ENCODE measurements around the gene DKK2.

The DKK2 gene

DNA sequence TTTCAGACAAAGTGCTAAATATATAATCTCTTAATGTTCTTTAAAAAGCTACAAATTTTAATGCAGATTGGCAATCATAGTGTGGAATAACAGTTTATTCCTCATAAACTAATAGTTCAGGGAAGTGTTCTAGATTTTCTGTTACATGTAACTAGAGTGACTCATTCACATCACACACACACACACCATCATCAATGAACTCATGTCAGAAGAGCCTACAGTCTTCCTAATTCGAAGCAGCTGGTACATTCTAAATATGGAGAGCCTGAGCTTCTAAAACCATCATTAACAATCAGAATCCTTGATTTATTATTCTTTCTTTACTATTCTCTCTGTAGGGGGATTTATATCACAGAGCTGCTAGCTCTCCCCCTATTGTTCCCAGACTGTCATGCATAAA, 49.6 kb downstream of the DKK2 start:
- Histone ChIP-seq H3K27me3 (ENCODE audit: insufficient read depth, poor library complexity, severe bottlenecking) (no peaks in the 10 kb centered on the region), H3K27ac (replicated peaks) (no peak overlapping the region), H3K4me3 (replicated peaks; ENCODE audit: insufficient read depth, low read length) (no peak overlapping the region)
- TF ChIP-seq, protein P1, sequence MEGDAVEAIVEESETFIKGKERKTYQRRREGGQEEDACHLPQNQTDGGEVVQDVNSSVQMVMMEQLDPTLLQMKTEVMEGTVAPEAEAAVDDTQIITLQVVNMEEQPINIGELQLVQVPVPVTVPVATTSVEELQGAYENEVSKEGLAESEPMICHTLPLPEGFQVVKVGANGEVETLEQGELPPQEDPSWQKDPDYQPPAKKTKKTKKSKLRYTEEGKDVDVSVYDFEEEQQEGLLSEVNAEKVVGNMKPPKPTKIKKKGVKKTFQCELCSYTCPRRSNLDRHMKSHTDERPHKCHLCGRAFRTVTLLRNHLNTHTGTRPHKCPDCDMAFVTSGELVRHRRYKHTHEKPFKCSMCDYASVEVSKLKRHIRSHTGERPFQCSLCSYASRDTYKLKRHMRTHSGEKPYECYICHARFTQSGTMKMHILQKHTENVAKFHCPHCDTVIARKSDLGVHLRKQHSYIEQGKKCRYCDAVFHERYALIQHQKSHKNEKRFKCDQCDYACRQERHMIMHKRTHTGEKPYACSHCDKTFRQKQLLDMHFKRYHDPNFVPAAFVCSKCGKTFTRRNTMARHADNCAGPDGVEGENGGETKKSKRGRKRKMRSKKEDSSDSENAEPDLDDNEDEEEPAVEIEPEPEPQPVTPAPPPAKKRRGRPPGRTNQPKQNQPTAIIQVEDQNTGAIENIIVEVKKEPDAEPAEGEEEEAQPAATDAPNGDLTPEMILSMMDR (IDR thresholded peaks at IDR 0.05; ENCODE audit: insufficient read depth, low read length) = no peak
- no peak for TF ChIP-seq GABPA (IDR thresholded peaks at IDR 0.05; ENCODE audit: low read depth)
- TF ChIP-seq SPI1 (IDR thresholded peaks at IDR 0.05; ENCODE audit: borderline replicate concordance, low read depth) = no peak
- TF ChIP-seq POLR2AphosphoS5 (IDR thresholded peaks at IDR 0.05; ENCODE audit: low read depth) = no peak
- TF ChIP-seq, protein P2, sequence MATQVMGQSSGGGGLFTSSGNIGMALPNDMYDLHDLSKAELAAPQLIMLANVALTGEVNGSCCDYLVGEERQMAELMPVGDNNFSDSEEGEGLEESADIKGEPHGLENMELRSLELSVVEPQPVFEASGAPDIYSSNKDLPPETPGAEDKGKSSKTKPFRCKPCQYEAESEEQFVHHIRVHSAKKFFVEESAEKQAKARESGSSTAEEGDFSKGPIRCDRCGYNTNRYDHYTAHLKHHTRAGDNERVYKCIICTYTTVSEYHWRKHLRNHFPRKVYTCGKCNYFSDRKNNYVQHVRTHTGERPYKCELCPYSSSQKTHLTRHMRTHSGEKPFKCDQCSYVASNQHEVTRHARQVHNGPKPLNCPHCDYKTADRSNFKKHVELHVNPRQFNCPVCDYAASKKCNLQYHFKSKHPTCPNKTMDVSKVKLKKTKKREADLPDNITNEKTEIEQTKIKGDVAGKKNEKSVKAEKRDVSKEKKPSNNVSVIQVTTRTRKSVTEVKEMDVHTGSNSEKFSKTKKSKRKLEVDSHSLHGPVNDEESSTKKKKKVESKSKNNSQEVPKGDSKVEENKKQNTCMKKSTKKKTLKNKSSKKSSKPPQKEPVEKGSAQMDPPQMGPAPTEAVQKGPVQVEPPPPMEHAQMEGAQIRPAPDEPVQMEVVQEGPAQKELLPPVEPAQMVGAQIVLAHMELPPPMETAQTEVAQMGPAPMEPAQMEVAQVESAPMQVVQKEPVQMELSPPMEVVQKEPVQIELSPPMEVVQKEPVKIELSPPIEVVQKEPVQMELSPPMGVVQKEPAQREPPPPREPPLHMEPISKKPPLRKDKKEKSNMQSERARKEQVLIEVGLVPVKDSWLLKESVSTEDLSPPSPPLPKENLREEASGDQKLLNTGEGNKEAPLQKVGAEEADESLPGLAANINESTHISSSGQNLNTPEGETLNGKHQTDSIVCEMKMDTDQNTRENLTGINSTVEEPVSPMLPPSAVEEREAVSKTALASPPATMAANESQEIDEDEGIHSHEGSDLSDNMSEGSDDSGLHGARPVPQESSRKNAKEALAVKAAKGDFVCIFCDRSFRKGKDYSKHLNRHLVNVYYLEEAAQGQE (IDR thresholded peaks at IDR 0.05; ENCODE audit: insufficient replicate concordance, low read depth) = no peak
- no peak for DNase-seq (ENCODE audit: low read depth in 1 of 2, low spot score in 1 of 2)

DNA sequence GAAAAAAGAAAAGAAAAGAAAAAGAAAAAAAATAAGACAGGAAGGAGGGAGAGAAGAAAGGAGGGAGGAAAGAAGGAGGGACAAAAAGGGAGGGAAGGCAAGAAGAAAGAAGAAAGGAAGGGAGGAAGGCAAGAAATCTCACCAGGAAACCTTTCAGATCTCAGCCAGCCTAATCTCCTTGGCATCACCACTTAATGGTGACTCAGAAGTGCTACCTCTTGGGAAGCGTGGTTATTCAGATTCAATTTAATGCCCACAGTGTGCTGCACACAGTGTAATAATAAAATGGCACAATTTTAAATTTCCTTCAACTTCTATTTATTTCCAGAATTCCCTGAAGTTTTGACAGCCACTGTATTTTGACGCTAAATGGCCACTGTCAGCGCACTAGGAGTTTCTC, 50.3 kb downstream of the DKK2 start:
- DNase-seq (ENCODE audit: low read depth in 1 of 2, low spot score in 1 of 2) = no peak
- TF ChIP-seq SPI1 (IDR thresholded peaks at IDR 0.05; ENCODE audit: borderline replicate concordance, low read depth) = no peak
- TF ChIP-seq, protein P1 (IDR thresholded peaks at IDR 0.05; ENCODE audit: insufficient read depth, low read length) = no peak
- TF ChIP-seq POLR2AphosphoS5 (IDR thresholded peaks at IDR 0.05; ENCODE audit: low read depth) = no peak
- no peak for TF ChIP-seq GABPA (IDR thresholded peaks at IDR 0.05; ENCODE audit: low read depth)
- TF ChIP-seq, protein P2 (IDR thresholded peaks at IDR 0.05; ENCODE audit: insufficient replicate concordance, low read depth) = no peak
- Histone ChIP-seq H3K27me3 (ENCODE audit: insufficient read depth, poor library complexity, severe bottlenecking) (no peaks in the 10 kb centered on the region), H3K4me3 (replicated peaks; ENCODE audit: insufficient read depth, low read length) (no peak overlapping the region), H3K27ac (replicated peaks) (no peak overlapping the region)

DNA sequence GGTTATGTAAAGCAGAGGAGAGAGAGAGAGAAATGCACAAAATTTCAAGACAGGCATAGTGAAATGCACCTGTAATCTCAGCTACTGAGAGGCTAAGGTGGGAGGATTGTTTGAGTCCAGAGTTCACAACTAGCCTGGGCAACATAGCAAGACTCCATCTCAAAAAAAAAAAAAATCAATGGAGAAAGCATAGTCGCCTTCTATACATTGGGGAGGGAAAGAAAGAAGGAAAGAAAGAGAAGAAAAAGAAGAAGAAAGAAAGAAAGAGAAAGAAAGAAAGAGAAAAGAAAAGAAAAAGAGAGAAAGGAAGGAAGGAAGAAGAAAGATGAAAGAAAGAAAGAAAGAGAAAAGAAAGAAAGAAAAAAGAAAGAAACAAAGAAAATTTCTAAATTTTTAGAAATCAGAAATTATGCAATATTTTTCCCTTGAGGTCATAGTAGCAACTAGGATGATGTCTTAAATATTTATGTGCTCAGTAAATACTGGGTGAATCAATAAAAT, 53.4 kb downstream of the DKK2 start:
- no peak for DNase-seq (ENCODE audit: low read depth in 1 of 2, low spot score in 1 of 2)

More for the DNA sequence above, 53.4 kb downstream of the DKK2 start:
- H3K27ac ChIP-seq (replicated peaks) = no peak overlapping the region
- H3K27me3 ChIP-seq (ENCODE audit: insufficient read depth, poor library complexity, severe bottlenecking) = no peaks in the 10 kb centered on the region
- H3K4me3 ChIP-seq (replicated peaks; ENCODE audit: insufficient read depth, low read length) = no peak overlapping the region
- TF ChIP-seq, protein P2 (IDR thresholded peaks at IDR 0.05; ENCODE audit: insufficient replicate concordance, low read depth) = no peak
- TF ChIP-seq POLR2AphosphoS5 (IDR thresholded peaks at IDR 0.05; ENCODE audit: low read depth) (no peak), GABPA (IDR thresholded peaks at IDR 0.05; ENCODE audit: low read depth) (no peak), SPI1 (IDR thresholded peaks at IDR 0.05; ENCODE audit: borderline replicate concordance, low read depth) (no peak)
- TF ChIP-seq, protein P1 (IDR thresholded peaks at IDR 0.05; ENCODE audit: insufficient read depth, low read length) = no peak
